Activated B cell treated with CpG ODN at 0.5 μM for 24 hours (primary cell): ENCODE results near the gene MBNL1. TPM values are rescaled to one million over a fixed set of nuclear protein-coding genes. Genes with fewer than 3 reads are reported as not detected.

Source experiments
- ATAC-seq: fragments of 200-7000 bp; cut with Tn5 transposase; one replicate; pipeline ENCODE4 v1.10.0; 2021; ENCODE audit warnings: low read depth, mild to moderate bottlenecking, moderate library complexity
- CTCF ChIA-PET: fragments of 350-600 bp; sonication (Branson Sonifier 250); formaldehyde crosslinking; loops from one replicate; lab custom pipeline; 2021; ENCODE audit warnings: antibody characterized with exemption; lab: Charles Lee
- POLR2A ChIA-PET: fragments of 350-600 bp; sonication (Branson Sonifier 250); formaldehyde crosslinking; loops from one replicate; lab custom pipeline; 2021; ENCODE audit warnings: antibody characterized with exemption; lab: Charles Lee
- DNase-seq: peaks from one replicate; pipeline ENCODE4 v3.0.0; 2022
- H3K27ac Mint-ChIP-seq: one replicate; pipeline ENCODE4 v1.8.0; 2020; ENCODE audit warnings: mixed read lengths
- H3K27me3 Mint-ChIP-seq: one replicate; pipeline ENCODE4 v1.8.0; 2021; ENCODE audit warnings: mixed read lengths
- H3K36me3 Mint-ChIP-seq: one replicate; pipeline ENCODE4 v1.8.0; 2021; ENCODE audit warnings: low read depth, mixed read lengths
- H3K4me1 Mint-ChIP-seq: one replicate; pipeline ENCODE4 v1.8.0; 2021; ENCODE audit warnings: mixed read lengths
- H3K4me3 Mint-ChIP-seq: one replicate; pipeline ENCODE4 v1.8.0; 2020; ENCODE audit warnings: mild to moderate bottlenecking, mixed read lengths
- H3K9me3 Mint-ChIP-seq: one replicate; pipeline ENCODE4 v1.8.0; 2020; ENCODE audit warnings: mixed read lengths
- intact Hi-C: fragments of 100-400 bp; cut with micrococcal nuclease; formaldehyde crosslinking; loops from one replicate; pipeline ENCODE4 v1.15.1; 2024
- total RNA-seq: library from RNA; stranded (reverse); gene quantifications from 2 replicates; pipeline ENCODE4 v1.2.3, GENCODE V29; 2022
- TF ChIP-seq, protein P1 (sequence below): fragments of 200-600 bp; IDR thresholded peaks from one replicate; pipeline ENCODE4 v1.8.0; 2022; ENCODE audit warnings: antibody characterized with exemption, mild to moderate bottlenecking

The MBNL1 gene
- total RNA-seq, 1 donor from 2014 or later = 561 TPM

DNA sequence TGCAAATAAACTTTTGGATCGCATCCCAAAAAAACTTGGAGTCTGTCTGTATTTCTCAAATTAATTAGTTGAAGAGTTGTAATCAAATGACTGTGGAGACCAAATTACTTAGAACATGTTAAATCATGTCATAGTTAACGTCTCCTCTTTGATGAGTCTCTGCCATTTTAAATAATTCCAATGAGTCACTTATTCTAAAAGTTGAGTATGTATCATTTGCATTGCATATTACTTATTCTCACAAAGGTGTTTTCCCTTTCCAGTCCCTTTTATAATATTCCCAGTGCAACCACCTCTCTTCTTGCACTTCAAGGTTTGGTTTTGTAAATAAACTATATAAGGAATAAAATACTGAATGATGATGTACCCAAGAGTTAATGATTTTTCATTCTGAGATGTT lies 36.0 kb upstream of the MBNL1 start:
- POLR2A ChIA-PET = interaction anchor here (0.6 to 1.6 kb wide), 5 partner anchors 11 to 166 kb away, joined by 3 to 12 read pairs (median 8); partner anchors contain the start of gene MBNL1
- Mint-ChIP-seq H3K27me3 (no peaks in the 10 kb centered on the region), H3K27ac (peak overlapping the region; percentile 30), H3K4me1 (peaks cover 51% of the 10 kb centered on the region), H3K4me3 (no peak overlapping the region), H3K36me3 (no peaks in the 10 kb centered on the region), H3K9me3 (no peaks in the 10 kb centered on the region)
- CTCF ChIA-PET = no interaction called here
- intact Hi-C loops = loop anchor here (1.0 kb wide), 1 partner anchor 8 kb away; no protein-coding TSS in a partner anchor
- TF ChIP-seq, protein P1, sequence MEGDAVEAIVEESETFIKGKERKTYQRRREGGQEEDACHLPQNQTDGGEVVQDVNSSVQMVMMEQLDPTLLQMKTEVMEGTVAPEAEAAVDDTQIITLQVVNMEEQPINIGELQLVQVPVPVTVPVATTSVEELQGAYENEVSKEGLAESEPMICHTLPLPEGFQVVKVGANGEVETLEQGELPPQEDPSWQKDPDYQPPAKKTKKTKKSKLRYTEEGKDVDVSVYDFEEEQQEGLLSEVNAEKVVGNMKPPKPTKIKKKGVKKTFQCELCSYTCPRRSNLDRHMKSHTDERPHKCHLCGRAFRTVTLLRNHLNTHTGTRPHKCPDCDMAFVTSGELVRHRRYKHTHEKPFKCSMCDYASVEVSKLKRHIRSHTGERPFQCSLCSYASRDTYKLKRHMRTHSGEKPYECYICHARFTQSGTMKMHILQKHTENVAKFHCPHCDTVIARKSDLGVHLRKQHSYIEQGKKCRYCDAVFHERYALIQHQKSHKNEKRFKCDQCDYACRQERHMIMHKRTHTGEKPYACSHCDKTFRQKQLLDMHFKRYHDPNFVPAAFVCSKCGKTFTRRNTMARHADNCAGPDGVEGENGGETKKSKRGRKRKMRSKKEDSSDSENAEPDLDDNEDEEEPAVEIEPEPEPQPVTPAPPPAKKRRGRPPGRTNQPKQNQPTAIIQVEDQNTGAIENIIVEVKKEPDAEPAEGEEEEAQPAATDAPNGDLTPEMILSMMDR = no peak
- no peak for DNase-seq
- ATAC-seq = peak; percentile 51

DNA sequence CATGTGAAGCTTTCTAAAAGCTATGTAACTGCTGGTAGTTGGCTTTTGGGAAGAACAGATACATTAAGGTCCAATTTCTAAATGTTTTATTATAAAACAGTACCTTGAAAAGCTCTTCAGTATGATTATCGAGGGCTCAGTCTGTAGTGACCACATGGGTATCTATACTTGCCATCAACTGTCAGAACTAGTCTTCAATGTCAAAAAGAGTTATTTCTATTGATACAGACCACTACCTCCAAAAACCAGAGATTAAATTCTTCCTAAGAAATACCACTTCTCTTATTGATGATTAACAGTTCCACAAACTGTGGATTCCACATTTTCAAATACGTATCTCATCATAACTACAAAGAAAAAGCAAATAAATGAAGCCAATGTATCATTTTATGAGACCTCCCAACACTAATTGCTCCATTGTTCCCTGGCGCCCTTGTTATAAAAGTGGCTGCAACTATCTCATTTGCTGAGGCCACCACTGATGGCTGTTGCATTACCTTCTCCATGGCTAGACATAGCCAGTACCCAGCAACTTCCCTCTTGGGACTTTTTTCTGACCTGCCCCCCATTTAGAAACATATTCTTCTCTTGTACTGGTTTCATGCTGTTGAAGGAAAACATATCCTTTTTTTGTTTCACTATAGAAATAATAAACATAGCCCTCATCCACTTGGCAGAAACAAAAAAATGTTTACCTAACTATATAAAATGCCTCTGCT lies 33.9 kb upstream of the MBNL1 start:
- Mint-ChIP-seq H3K36me3 (no peaks in the 10 kb centered on the region), H3K27me3 (no peaks in the 10 kb centered on the region), H3K9me3 (no peaks in the 10 kb centered on the region), H3K27ac (no peak overlapping the region), H3K4me3 (no peak overlapping the region), H3K4me1 (peaks cover 64% of the 10 kb centered on the region)
- CTCF ChIA-PET = interaction anchor here (0.8 to 1.5 kb wide), 3 partner anchors 8 to 51 kb away, joined by 3 to 4 read pairs (median 4); no protein-coding TSS in a partner anchor
- TF ChIP-seq, protein P1 = no peak
- ATAC-seq (no peak), DNase-seq (no peak)
- POLR2A ChIA-PET = interaction anchor here (0.7 kb wide), 1 partner anchor 238 kb away, joined by 4 read pairs; no protein-coding TSS in a partner anchor
- intact Hi-C loops = loop anchor here (1.0 kb wide), 1 partner anchor 8 kb away; no protein-coding TSS in a partner anchor

DNA sequence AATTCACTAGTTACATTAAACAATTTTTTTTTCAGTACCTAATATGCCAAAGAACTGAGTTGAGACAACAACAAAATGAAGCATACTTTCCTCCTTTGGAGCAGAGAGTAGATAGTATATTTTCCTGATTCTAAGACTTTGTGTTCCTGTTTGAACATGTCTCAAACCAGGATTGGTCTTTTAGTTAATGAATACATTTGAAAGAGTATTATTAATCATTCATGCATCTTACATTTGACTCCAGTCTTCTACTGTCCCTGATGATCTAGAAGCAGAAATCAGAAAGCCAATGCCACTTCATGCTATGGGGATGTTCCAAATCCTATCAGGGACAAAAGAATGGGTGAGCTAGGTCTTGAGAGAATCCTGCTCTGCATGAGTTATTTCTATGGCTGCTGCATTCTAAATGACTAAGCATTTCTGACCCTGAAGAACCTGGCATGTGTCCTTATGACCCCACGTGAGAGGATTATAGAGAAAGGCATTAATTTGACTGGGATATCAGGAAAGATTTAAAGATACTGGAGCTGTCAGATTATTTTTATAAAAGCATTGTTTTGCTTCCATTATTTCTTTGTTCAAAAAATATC lies 32.9 kb upstream of the MBNL1 start:
- ATAC-seq = no peak
- H3K27ac Mint-ChIP-seq = no peak overlapping the region
- ChIA-PET POLR2A (interaction anchor here (1.5 to 2.2 kb wide), 2 partner anchors 32 to 52 kb away, joined by 3 to 17 read pairs; partner anchors contain the start of gene MBNL1), CTCF (no interaction called here)
- H3K4me1 Mint-ChIP-seq = peaks cover 68% of the 10 kb centered on the region
- no peaks in the 10 kb centered on the region for H3K36me3 Mint-ChIP-seq
- TF ChIP-seq, protein P1 = no peak
- H3K27me3 Mint-ChIP-seq = no peaks in the 10 kb centered on the region
- no peak for DNase-seq
- H3K4me3 Mint-ChIP-seq = no peak overlapping the region
- no peaks in the 10 kb centered on the region for H3K9me3 Mint-ChIP-seq
- intact Hi-C loops = no loop called here

DNA sequence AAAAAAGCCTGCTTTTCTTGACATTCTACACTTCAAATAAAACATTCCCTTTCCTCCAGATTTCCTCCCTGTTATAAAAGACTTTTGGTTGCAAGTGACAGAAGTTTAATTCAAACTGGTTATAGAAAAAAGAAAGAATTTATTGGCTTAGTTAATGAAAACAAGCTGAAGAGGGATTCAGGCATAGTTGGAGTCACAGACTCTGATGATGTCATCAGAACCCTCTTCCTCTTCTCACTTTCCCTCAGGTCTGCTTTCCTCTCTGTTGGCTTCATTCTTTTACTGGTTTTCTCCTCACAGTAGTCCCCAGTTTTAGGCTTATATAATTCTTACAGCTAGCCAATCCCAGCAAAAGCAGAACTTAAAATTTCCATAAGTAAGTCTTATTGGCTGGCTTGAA lies 32.0 kb upstream of the MBNL1 start:
- TF ChIP-seq, protein P1 = no peak
- peak overlapping the region; percentile 56 for H3K4me3 Mint-ChIP-seq
- peaks cover 69% of the 10 kb centered on the region for H3K4me1 Mint-ChIP-seq
- CTCF ChIA-PET = no interaction called here
- H3K9me3 Mint-ChIP-seq = no peaks in the 10 kb centered on the region
- H3K27ac Mint-ChIP-seq = peak overlapping the region; percentile 69
- DNase-seq (no peak), ATAC-seq (peak; percentile 60)
- no peaks in the 10 kb centered on the region for H3K27me3 Mint-ChIP-seq
- intact Hi-C loops = no loop called here
- H3K36me3 Mint-ChIP-seq = no peaks in the 10 kb centered on the region
- POLR2A ChIA-PET = interaction anchor here (1.4 to 2.2 kb wide), 5 partner anchors 15 to 53 kb away, joined by 3 to 17 read pairs (median 4); partner anchors contain the start of gene MBNL1
